GM21515 (cell line): ENCODE measurements around the gene SDHD.
"Not testable (repeated sequence)": the region's sequence is repeated elsewhere in the genome, so short reads cannot be mapped to it uniquely, and the experiment has no call there.

Experiments
- ATAC-seq: cut with Tn5 transposase; IDR thresholded peaks from one replicate; pipeline ENCODE4 v1.9.1; 2021; ENCODE audit not compliant: unreplicated experiment

Gene SDHD

GRCh38 chr11:112086422-112087191 is at the start of gene SDHD, which contains the start of gene TIMM8B:
Gene SDHD, plus strand, starts transcription at chr11:112086873. Its CDS starts 35 bp downstream, at chr11:112086908.
Gene TIMM8B, minus strand, starts transcription at chr11:112086756. Its CDS starts 33 bp downstream, at chr11:112086723.
- peak; percentile 89 for ATAC-seq

- no peak for ATAC-seq
Observed at GRCh38 chr11:112037527-112037926, 49.1 kb upstream of the SDHD start.

GRCh38 chr11:112042161-112042960 is 44.3 kb upstream of the SDHD start:
- ATAC-seq, result no peak

- no peak for ATAC-seq
Observed at GRCh38 chr11:112042961-112043304, 43.7 kb upstream of the SDHD start.

DNA sequence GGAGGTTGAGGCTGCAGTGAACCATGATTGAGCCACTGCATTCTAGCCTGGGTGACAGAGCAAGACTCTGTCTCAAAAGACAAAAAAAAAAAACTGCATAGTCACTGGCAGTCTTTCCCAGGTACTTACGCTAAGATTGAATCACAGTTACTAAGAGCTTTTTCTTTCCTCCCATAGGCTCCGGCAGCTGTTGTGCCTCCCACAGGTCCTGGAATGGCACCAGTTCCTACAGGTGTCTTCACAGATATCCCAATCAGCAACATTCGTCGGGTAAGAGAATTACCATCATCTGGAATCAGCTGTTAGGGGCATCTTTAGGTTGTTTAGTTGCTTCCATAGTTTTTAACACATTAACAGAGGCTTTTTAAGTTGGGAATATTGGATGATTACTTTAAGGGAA is 41.7 kb upstream of the SDHD start:
- no peak for ATAC-seq

DNA sequence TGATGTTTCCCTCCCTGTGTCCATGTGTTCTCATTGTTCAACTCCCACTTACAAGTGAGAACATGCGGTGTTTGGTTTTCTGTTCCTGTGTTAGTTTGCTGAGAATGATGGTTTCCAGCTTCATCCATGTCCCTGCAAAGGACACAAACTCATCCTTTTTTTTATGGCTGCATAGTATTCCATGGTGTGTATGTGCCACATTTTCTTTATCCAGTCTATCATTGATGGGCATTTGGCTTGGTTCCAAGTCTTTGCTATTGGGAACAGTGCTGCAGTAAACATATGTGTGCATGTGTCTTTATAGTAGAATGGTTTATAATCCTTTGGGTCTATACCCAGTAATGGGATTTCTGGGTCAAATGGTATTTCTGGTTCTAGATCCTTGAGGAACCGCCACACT is 40.0 kb upstream of the SDHD start:
- ATAC-seq, result not testable (repeated sequence)

GRCh38 chr11:112048256-112048655 is 38.4 kb upstream of the SDHD start:
- ATAC-seq, result not testable (repeated sequence)

DNA sequence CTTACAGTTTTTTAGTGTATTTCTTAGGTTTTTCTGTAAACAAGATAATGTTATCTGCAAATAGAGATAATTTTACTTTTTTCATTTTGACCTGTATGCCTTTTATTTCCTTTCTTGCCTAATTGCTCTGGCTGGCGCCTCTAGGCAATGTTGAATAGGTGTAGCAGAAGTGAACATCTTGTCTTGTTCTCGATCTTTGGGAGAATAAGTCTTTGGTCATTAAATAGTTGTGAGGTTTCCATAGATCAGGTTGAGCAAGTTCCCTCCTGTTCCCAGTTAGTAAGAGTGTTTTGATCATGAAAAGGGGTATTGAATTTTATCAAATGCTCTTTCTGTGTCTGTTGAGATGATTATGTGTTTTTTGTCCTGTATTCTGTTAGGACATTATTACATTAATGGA is 36.9 kb upstream of the SDHD start:
- no peak for ATAC-seq

- peak; percentile 89 for ATAC-seq
Observed at GRCh38 chr11:112050721-112051120, 36.0 kb upstream of the SDHD start.

GRCh38 chr11:112051768-112052167 is 34.9 kb upstream of the SDHD start:
- no peak for ATAC-seq

- ATAC-seq, result no peak
Observed at GRCh38 chr11:112057170-112057569, 29.5 kb upstream of the SDHD start.

DNA sequence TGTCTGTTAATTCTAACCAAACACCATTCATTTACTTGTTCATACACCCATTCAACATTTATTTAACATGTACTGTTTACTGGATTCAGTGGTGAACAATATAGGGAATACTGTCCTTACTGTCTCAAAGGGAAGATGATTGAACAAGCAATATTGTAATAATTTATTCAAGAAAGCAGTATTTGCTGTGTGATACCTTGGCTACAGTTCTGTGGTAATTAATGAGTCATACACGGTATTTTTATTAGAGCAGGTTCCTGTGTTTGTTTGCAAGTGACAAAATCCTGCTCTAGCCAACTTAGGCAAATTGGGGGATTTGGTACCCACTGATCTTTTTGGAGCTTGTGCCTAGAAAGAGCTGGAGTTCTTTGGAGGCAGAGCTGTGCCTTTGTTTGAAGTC is 28.6 kb upstream of the SDHD start:
- no peak for ATAC-seq

GRCh38 chr11:112062923-112063322 is 23.8 kb upstream of the SDHD start:
- no peak for ATAC-seq

DNA sequence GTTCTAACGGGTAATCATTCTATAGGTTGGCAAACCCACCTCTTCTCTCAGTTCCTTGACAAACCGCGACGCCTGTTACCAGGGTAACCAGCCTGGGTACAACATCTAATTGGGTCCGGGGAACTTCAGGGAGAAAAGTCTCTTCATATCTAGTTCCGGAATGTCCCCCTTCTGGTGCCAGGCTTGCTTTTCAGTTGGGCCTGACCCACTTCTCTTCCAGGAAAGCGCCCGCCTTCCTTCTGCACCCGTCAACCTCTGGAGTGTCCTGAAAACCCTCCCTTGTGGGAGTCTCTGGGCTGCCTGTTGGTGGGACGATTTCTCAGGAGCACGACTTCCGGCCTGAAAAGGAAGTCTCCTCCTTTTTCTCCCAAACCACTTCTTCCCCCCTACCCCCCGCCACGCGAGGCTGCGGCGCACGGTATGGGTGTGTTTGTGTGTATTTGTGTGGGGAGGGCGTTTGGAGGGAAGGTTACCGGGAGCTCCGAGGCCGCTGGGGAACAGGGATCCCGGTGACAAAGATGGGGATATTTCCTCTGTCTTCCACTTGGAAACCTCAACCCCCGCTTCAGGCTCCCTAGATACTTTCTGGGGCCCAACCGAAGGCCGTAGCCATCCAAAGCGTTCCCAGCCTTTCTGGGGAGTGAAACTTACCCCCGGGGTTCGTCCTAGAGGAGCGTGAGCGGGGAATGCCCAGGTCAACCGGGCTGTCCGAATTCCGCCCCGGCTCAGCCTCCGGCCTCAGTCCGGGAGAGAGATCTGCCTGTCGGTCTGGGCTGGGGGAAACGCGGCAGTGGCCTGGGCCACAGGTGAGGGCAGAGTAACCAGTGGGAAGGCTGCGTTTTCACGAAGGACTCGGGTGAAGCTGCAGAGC is 12.5 kb upstream of the SDHD start, which contains the start of the genes NKAPD1 and PIH1D2:
TSS of gene NKAPD1 (plus strand) at position 359 of the 871 bp plus-strand sequence. CDS start 1,276 bp downstream, outside the sequence.
TSS of gene PIH1D2 (minus strand) at position 77 of the 871 bp plus-strand sequence. CDS start 843 bp downstream, outside the sequence.
- peak; percentile 87 for ATAC-seq

DNA sequence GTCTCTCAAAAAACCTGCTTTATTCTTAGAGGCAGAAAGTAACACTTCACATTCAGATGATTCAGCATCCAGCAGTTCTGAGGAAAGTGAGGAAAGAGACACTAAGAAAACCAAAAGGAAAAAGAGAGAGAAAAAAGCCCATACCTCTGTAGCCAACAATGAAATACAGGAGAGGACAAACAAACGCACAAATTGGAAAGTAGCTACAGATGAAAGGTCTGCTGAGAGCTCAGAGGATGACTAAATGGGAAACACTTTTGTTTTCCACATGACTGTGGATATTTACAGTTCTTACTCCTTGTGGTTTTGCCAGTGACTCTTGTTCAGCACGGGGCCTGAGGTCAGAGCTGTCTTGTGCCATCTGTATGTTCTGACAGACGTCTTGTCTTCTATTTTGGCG is 3.9 kb upstream of the SDHD start:
- ATAC-seq, result no peak

- peak; percentile 31 for ATAC-seq
Observed at GRCh38 chr11:112085822-112086421, 751 bp upstream of the SDHD start.

- no peak for ATAC-seq
Observed at GRCh38 chr11:112087212-112087611, 539 bp downstream of the SDHD start.

DNA sequence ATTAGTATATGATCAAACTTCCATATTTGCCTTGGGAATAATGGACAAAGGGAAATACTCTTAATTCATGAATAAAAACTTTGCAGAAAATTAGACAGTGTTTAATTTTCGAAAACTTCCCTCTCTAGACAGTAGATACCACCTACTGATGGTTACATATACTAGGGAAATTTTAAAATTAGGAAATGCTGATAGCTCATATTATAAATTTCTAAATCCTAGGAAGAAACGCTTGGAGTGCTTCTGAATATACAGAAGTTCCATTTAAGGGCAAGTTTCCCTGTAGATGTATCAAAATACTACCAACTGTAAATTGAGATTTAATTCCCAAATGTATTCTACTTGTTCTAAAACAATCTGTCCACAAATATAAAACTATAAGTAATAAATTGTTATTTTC is 8.6 kb downstream of the SDHD start:
- ATAC-seq, result not testable (repeated sequence)

- no peak for ATAC-seq
Observed at GRCh38 chr11:112096194-112096593, 9.5 kb downstream of the SDHD start.

- ATAC-seq, result no peak
Observed at GRCh38 chr11:112097734-112098528, 11.3 kb downstream of the SDHD start.
